Osteocyte (in vitro differentiated cells): ENCODE measurements around the gene ATP11A. TPM values are rescaled to one million over a fixed set of nuclear protein-coding genes. Genes with fewer than 3 reads are reported as not detected.

ENCODE experiments used
- DNase-seq: peaks from one replicate; pipeline ENCODE4 v3.0.0; 2021; ENCODE audit warnings: mixed read lengths; ENCODE audit not compliant: unreplicated experiment; ENCODE audit errors: extremely low spot score
- H3K27ac Mint-ChIP-seq: one replicate; pipeline ENCODE4 v1.8.0; 2021; ENCODE audit warnings: mild to moderate bottlenecking, mixed read lengths; ENCODE audit not compliant: unreplicated experiment
- H3K27me3 Mint-ChIP-seq: one replicate; pipeline ENCODE4 v1.8.0; 2021; ENCODE audit warnings: mixed read lengths; ENCODE audit not compliant: unreplicated experiment
- H3K36me3 Mint-ChIP-seq: one replicate; pipeline ENCODE4 v1.8.0; 2021; ENCODE audit warnings: mixed read lengths; ENCODE audit not compliant: unreplicated experiment
- H3K4me1 Mint-ChIP-seq: one replicate; pipeline ENCODE4 v1.8.0; 2021; ENCODE audit warnings: mixed read lengths; ENCODE audit not compliant: unreplicated experiment
- H3K4me3 Mint-ChIP-seq: one replicate; pipeline ENCODE4 v1.8.0; 2021; ENCODE audit warnings: mild to moderate bottlenecking, moderate library complexity, mixed read lengths; ENCODE audit not compliant: unreplicated experiment
- H3K9me3 Mint-ChIP-seq: one replicate; pipeline ENCODE4 v1.8.0; 2021; ENCODE audit warnings: mixed read lengths; ENCODE audit not compliant: unreplicated experiment
- CTCF ChIP-seq: fragments of 200-600 bp; sonication (generic); IDR thresholded peaks from 2 replicates; pipeline ENCODE4 v1.5.0; 2021; ENCODE audit warnings: antibody characterized with exemption, mild to moderate bottlenecking, moderate library complexity
- total RNA-seq: library from RNA; stranded (reverse); gene quantifications from 2 replicates; pipeline ENCODE4 v1.2.1, GENCODE V29; 2021

The ATP11A gene
- total RNA-seq, 1 donor from 2014 or later, result 15.7 TPM

- peaks cover 2% of the 10 kb centered on the region for H3K4me1 Mint-ChIP-seq
- H3K4me3 Mint-ChIP-seq, result no peak overlapping the region
- H3K36me3 Mint-ChIP-seq, result no peaks in the 10 kb centered on the region
- H3K27me3 Mint-ChIP-seq, result no peaks in the 10 kb centered on the region
- no peak overlapping the region for H3K27ac Mint-ChIP-seq
- no peaks in the 10 kb centered on the region for H3K9me3 Mint-ChIP-seq
- no peak for DNase-seq
- TF ChIP-seq CTCF, result no peak
These were observed 10.6 kb downstream of the ATP11A start for GRCh38 chr13:112700291-112701060.

DNA sequence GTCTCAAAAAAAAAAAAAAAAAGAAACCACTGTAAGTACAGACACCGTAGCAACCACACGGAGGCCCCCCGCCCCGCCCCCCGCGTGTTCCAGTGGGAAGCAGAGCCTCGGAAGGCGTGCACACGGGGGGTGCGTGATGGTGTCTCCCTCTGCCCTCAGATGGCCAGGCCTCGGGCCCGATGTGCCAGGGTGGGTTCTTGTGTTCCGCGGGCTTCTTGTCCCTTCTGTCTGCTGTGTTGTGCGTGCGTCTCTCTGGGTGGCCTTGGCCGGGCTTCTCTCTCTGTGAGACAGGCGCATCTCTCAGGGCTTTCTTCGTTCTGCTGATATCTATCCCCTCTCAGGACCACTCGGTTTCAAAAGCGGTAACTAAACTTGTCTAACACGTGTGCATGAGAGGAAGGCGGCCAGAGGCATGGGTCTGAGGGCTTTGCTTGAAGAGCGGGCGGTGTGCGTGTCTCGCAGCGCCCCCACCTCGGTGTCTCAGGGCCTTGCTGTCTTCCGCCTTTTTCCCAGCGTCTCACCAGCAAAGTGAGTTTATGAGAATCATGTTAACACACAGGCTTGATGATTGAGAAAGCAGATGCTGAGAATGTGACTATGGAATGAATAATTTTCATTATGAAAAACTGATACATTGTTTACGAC, 12.6 kb downstream of the ATP11A start:
- Mint-ChIP-seq H3K27me3 (no peaks in the 10 kb centered on the region), H3K4me3 (no peak overlapping the region), H3K27ac (no peak overlapping the region), H3K9me3 (no peaks in the 10 kb centered on the region), H3K36me3 (no peaks in the 10 kb centered on the region), H3K4me1 (peaks cover 2% of the 10 kb centered on the region)
- no peak for TF ChIP-seq CTCF
- DNase-seq, result no peak

DNA sequence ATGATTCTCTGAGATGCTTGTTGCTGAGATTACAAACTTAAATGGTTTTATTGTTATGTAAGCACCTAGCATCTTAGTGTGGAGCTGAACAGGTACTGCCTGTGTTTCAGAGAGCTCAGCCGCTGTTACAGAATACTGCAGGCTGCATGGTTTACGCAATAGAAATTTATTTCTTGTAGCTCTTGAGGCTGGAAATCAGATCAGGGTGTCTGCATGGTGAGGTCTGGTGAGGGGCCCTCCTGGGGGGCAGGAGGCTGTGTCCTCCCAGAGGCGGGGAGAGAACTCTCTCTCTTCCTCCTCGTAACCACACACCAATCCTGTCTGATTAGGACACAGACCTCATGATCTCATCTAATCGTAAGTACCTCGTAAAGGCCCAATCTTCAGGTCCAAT, 13.1 kb downstream of the ATP11A start:
- no peak for DNase-seq
- no peak overlapping the region for H3K4me3 Mint-ChIP-seq
- no peaks in the 10 kb centered on the region for H3K4me1 Mint-ChIP-seq
- H3K27me3 Mint-ChIP-seq, result no peaks in the 10 kb centered on the region
- H3K27ac Mint-ChIP-seq, result no peak overlapping the region
- no peak for TF ChIP-seq CTCF
- no peaks in the 10 kb centered on the region for H3K36me3 Mint-ChIP-seq
- H3K9me3 Mint-ChIP-seq, result no peaks in the 10 kb centered on the region

GRCh38 chr13:112703449-112704284, 13.8 kb downstream of the ATP11A start:
- Mint-ChIP-seq H3K4me1 (no peaks in the 10 kb centered on the region), H3K27ac (no peak overlapping the region)

More at GRCh38 chr13:112703449-112704284, 13.8 kb downstream of the ATP11A start:
- Mint-ChIP-seq H3K4me3 (no peak overlapping the region), H3K36me3 (no peaks in the 10 kb centered on the region), H3K9me3 (no peaks in the 10 kb centered on the region), H3K27me3 (no peaks in the 10 kb centered on the region)
- DNase-seq, result no peak
- no peak for TF ChIP-seq CTCF
